Measurements from ENCODE around the gene CTRL. TPM values are rescaled to one million over a fixed set of nuclear protein-coding genes. Genes with fewer than 3 reads are reported as not detected.

Gene CTRL
- total RNA-seq, 1 donor: 0.27 TPM

GRCh38 chr16:67965668-67966548, 34.2 kb upstream of the CTRL start:
- peak overlapping the region; percentile 89 for H3K4me3 ChIP-seq (ENCODE audit: low read depth, low read length)
- no peak for TF ChIP-seq CTCF (IDR thresholded peaks at IDR 0.05; ENCODE audit: insufficient read depth, low read length)
- DNase-seq (ENCODE audit: low read depth): peak; percentile 43

GRCh38 chr16:67964477-67965131, 32.9 kb upstream of the CTRL start:
- no peak for DNase-seq (ENCODE audit: low read depth)
- no peak for TF ChIP-seq CTCF (IDR thresholded peaks at IDR 0.05; ENCODE audit: insufficient read depth, low read length)
- peak overlapping the region; percentile 3 for H3K4me3 ChIP-seq (ENCODE audit: low read depth, low read length)

GRCh38 chr16:67963662-67964321, 32.1 kb upstream of the CTRL start:
- no peak overlapping the region for H3K4me3 ChIP-seq (ENCODE audit: low read depth, low read length)
- no peak for TF ChIP-seq CTCF (IDR thresholded peaks at IDR 0.05; ENCODE audit: insufficient read depth, low read length)
- no peak for DNase-seq (ENCODE audit: low read depth)

- TF ChIP-seq CTCF (IDR thresholded peaks at IDR 0.05; ENCODE audit: insufficient read depth, low read length): no peak
- no peak overlapping the region for H3K4me3 ChIP-seq (ENCODE audit: low read depth, low read length)
- DNase-seq (ENCODE audit: low read depth): no peak
Measured at GRCh38 chr16:67963292-67963661, 31.6 kb upstream of the CTRL start.

GRCh38 chr16:67962135-67962534, 30.5 kb upstream of the CTRL start:
- no peak for TF ChIP-seq CTCF (IDR thresholded peaks at IDR 0.05; ENCODE audit: insufficient read depth, low read length)
- DNase-seq (ENCODE audit: low read depth): no peak
- H3K4me3 ChIP-seq (ENCODE audit: low read depth, low read length): no peak overlapping the region

GRCh38 chr16:67961551-67961957, 29.9 kb upstream of the CTRL start:
- no peak for DNase-seq (ENCODE audit: low read depth)
- no peak overlapping the region for H3K4me3 ChIP-seq (ENCODE audit: low read depth, low read length)
- TF ChIP-seq CTCF (IDR thresholded peaks at IDR 0.05; ENCODE audit: insufficient read depth, low read length): no peak
